Left colon (tissue), 2 donors: Measurements from ENCODE around the gene PRLH. TPM values are rescaled to one million over a fixed set of nuclear protein-coding genes. Genes with fewer than 3 reads are reported as not detected.
A peak's percentile ranks its signal among the peaks of the same experiment; 100 is the strongest.

Source experiments
- ATAC-seq: fragments of 200-7000 bp; cut with Tn5 transposase; one replicate; pipeline ENCODE4 v1.9.1; 2020; ENCODE audit warnings: mild to moderate bottlenecking, moderate library complexity
- DNase-seq, 2 donors: peaks; one replicate each; pipeline ENCODE4 v3.0.0-alpha.2; 2020
- intact Hi-C, 2 donors: fragments of 100-400 bp; cut with DNase I in 1 of 2; cut with micrococcal nuclease in 1 of 2; formaldehyde crosslinking; loops; one replicate each; pipeline versions ENCODE4 v1.11.2 to v1.14.0; 2022; cut with DNase I, micrococcal nuclease
- long read RNA-seq: library from polyadenylated mRNA; unstranded; transcript quantifications from one replicate; pipeline ENCODE4 v2.0.0, GENCODE V29; 2021
- total RNA-seq, 2 donors: library from RNA; stranded (reverse); fragmentation: NEBNext Ultra II Directional; extraction: Animal tissue kit (Norgen Biotek cat#: 25700); gene quantifications; one replicate each; pipeline ENCODE4 v1.2.1, GENCODE V29; 2021
- donor health status: DM: no; HTN: no; CAD: no.
- donor health status: DM: yes; HTN: yes; CAD: no.

Gene PRLH, protein sequence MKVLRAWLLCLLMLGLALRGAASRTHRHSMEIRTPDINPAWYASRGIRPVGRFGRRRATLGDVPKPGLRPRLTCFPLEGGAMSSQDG
- total RNA-seq: not detected
- long read RNA-seq: 0 reads

- no peak for ATAC-seq
- intact Hi-C loops: no loop called here
- DNase-seq: no peak
Measured at GRCh38 chr2:237566401-237567235, at the start of gene PRLH. TSS of gene PRLH (plus strand) at chr2:237566574. CDS start at chr2:237566574, 0 bp downstream.

GRCh38 chr2:237517163-237517562, 49.2 kb upstream of the PRLH start:
- DNase-seq (no peak), ATAC-seq (no peak)
- intact Hi-C loops: no loop called here

- ATAC-seq (no peak), DNase-seq (no peak)
- intact Hi-C loops: no loop called here
Measured at GRCh38 chr2:237517990-237518389, 48.4 kb upstream of the PRLH start.

- ATAC-seq (no peak), DNase-seq (no peak)
- intact Hi-C loops: no loop called here
Measured at GRCh38 chr2:237519506-237520245, 46.7 kb upstream of the PRLH start.

DNA sequence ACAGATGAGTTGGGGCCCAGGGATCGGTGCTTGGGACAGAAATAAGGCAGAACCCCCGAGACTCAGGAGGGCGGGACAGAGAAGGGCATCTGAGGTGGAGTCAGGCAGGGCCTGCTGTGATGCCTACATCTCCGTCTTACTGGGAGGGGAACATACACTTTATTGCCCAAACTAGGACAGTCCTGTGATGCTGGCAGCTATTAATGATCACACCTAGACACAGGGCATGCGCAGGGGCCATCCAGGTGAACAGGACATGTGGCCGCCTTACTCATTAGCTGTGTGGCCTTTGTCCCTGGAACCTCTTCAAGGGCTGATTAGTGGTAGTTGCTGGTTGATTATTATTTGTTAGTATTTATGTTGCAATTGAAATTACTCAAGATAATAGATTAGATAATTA, 46.1 kb upstream of the PRLH start:
- intact Hi-C loops: no loop called here
- DNase-seq: no peak
- peak; percentile 4 for ATAC-seq

- intact Hi-C loops: no loop called here
- ATAC-seq (no peak), DNase-seq (no peak)
Measured at GRCh38 chr2:237524631-237525030, 41.7 kb upstream of the PRLH start.

DNA sequence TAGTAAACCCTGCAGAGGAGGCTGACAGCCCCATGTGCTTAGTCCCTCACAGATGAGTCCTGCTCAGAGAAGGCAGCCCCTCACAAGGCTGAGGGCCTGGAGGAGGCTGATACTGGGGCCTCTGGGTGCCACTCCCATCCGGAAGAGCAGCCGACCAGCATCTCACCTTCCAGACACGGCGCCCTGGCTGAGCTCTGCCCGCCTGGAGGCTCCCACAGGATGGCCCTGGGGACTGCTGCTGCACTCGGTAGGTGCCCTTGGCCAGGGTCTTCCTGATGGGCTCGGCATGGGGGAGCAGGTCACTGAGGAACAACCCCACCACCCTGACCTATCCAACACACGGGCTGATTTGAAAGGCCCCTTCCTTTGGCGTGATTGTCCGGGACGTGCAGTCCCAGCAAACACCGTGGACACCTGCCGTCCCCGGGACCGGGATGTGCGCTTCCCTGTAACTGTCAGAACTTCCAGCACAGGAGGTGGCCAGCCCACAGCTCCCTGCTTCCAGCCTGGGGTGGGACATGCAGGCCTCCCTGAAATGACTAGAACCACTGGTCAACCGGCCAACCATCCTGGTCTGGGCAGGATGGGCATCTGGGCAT, 40.7 kb upstream of the PRLH start:
- intact Hi-C loops: no loop called here
- ATAC-seq (no peak), DNase-seq (no peak)

- ATAC-seq (no peak), DNase-seq (no peak)
- intact Hi-C loops: no loop called here
Measured at GRCh38 chr2:237527233-237527632, 39.1 kb upstream of the PRLH start.

GRCh38 chr2:237527766-237528165, 38.6 kb upstream of the PRLH start:
- intact Hi-C loops: no loop called here
- DNase-seq (no peak), ATAC-seq (no peak)

GRCh38 chr2:237529452-237530402, 36.6 kb upstream of the PRLH start:
- DNase-seq (no peak), ATAC-seq (no peak)
- intact Hi-C loops: no loop called here

GRCh38 chr2:237530472-237531433, 35.6 kb upstream of the PRLH start:
- intact Hi-C loops: no loop called here
- ATAC-seq (no peak), DNase-seq (no peak)

- ATAC-seq (no peak), DNase-seq (no peak)
- intact Hi-C loops: no loop called here
Measured at GRCh38 chr2:237532160-237532559, 34.2 kb upstream of the PRLH start.

DNA sequence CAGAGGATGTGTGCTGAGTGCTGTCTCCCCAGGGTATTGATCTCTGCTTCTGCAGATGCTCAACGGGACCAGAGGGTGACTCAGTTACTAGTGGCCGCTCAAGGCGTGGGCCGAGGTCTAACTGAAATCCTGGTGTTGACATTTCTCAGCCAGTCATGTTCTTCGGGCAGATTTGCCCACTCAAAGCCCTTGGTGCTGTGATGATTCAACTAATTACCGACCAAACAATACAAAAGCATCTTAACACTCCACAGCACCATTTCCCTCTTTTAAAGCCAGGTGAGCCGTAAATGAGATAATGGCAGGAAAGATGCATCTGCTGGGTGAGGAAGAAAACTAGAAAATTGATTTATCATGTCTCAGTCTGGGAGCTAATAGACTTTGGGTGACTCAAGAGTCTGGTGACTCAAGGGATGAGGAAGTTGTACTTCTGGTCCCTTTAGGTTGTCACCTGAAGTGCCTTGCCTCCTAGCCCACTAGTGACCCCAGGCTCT, 32.7 kb upstream of the PRLH start:
- intact Hi-C loops: no loop called here
- ATAC-seq: no peak
- DNase-seq: no peak

DNA sequence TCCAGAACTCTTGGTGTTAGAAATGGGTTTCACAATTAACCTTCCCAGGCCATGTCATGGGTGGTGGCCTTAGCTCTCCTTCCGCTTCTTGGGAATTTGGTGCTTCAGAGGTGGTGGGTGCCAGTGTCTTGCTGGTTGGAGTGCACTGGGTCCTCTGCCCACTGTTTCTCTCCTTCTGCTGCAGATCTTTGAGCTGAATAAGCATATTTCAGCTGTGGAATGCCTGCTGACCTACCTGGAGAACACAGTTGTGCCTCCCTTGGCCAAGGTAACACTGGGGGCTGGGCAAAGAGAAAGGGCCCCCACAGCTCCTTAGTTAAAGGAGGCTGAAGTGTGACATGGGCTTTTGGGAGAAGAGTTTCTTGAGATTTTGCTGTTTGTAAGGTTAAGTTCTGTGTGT, 32.0 kb upstream of the PRLH start:
- intact Hi-C loops: no loop called here
- ATAC-seq (no peak), DNase-seq (no peak)

DNA sequence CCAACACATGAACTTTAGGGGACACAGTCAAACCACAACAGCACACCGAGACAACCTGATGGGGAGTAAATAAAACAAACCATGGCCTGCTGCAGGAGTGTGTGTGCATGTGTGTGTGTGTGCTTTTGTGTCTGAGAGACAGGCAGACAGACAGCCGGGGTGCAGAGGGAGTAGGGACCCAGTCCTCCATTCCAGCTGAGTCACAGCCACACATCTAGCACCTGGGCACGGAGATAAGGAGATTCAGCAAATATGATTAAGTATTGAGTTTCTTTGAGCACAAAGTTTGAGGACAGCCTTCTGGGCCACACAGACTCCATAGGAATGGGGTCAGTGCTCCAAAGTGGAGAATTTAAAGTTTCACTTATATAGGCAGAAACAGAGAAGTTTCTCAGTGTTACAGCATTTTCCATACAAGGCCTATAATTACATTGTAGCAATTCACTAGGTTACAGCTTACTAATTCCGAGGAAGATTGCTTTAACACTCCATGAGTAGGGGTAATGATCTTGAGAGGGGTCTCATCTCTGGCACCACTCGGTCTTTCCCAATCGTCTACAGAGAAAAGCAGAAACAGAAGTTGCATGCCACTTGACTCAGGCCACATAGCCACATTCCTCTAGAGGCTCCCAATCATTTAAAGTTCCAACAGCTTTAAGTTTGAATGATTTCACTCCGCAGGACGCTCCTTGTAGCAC, 30.8 kb upstream of the PRLH start:
- DNase-seq (no peak), ATAC-seq (no peak)
- intact Hi-C loops: no loop called here

DNA sequence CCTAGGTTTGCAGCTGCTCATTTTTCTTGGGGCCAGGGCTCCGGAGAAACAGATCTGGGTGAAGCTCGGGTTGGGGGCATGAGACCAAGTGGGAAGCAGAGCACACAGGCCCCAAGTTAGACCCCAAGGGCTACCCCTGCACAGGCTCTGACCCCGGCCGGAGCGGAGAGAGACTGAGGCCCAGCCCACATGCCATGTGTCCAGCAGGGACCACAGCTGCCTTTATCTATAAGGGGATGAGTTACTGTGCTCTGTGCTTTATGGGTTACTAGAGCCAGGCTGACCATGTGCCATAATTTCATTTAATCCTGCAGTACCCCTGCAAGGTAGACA, 30.3 kb upstream of the PRLH start:
- no peak for DNase-seq
- no peak for ATAC-seq
- intact Hi-C loops: no loop called here

DNA sequence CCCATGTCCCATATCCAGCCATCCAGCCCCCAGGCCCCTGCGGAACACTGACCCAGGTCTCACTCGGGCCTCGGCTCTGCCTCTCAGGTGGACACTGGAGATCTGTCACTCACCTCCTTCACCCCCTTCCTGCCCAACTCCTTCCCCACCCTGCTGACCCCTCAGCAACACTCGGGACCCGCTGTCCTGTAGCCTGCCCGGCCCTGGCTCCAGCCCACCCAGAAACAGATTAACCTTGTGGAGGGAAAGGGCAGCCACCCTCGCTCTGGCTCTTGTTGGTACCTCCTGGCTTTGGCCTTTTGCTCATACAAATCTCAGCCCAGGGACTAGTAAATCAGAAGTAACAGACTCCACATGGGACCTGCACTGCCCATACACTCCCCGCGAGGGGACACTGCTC, 29.8 kb upstream of the PRLH start:
- intact Hi-C loops: no loop called here
- no peak for DNase-seq
- ATAC-seq: no peak
